ENCODE results near the gene CHIC2.

DNA sequence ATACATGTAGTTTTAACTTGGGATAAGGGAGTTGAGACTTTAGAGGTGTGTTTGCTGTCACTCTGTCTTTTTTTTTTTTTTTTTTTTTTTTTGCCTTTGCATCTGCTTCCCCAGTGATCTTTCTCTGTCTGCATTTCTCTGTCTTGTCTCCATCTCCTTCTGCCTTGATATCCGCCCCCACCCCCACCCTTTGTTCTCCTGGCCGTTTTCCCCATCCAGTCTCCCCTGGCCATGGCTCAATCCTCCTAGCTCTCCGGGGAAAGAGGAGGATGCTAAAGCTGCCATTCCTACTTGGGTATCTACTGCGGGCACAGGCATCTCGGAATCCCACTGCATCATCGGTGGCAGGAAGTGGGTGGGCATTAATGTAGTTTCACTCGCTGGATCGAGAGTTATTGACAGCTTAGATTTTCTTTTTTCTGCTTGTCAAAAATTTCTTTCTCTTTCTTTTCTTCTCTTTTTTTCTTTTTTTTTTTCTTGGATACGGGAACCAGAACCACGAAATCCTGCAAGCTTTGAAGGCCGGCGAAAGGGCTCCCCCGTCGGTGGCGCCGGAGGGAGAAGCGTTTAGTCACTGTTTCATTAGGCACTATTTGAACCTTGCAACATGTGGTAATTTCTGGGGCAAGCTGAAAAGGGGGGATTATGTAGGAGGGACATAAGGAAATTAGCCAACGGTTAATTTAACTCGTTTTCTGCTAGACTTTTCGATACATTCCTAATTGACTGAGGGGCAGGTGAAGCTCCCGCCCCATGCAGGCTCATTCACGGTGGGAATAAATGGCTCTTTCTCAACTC lies 43.7 kb upstream of the CHIC2 start:
- TF ChIP-seq, protein P1, sequence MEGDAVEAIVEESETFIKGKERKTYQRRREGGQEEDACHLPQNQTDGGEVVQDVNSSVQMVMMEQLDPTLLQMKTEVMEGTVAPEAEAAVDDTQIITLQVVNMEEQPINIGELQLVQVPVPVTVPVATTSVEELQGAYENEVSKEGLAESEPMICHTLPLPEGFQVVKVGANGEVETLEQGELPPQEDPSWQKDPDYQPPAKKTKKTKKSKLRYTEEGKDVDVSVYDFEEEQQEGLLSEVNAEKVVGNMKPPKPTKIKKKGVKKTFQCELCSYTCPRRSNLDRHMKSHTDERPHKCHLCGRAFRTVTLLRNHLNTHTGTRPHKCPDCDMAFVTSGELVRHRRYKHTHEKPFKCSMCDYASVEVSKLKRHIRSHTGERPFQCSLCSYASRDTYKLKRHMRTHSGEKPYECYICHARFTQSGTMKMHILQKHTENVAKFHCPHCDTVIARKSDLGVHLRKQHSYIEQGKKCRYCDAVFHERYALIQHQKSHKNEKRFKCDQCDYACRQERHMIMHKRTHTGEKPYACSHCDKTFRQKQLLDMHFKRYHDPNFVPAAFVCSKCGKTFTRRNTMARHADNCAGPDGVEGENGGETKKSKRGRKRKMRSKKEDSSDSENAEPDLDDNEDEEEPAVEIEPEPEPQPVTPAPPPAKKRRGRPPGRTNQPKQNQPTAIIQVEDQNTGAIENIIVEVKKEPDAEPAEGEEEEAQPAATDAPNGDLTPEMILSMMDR (IDR thresholded peaks at IDR 0.05) = no peak
- no peak for TF ChIP-seq ZFX (IDR thresholded peaks at IDR 0.05; ENCODE audit: borderline replicate concordance)

All from 22Rv1 (cell line).